ENCODE data around the gene ANKFN1. TPM values are rescaled to one million over a fixed set of nuclear protein-coding genes. Genes with fewer than 3 reads are reported as not detected.

The ANKFN1 gene
- total RNA-seq, 1 experiment from 2014 or later: 0.32 TPM

DNA sequence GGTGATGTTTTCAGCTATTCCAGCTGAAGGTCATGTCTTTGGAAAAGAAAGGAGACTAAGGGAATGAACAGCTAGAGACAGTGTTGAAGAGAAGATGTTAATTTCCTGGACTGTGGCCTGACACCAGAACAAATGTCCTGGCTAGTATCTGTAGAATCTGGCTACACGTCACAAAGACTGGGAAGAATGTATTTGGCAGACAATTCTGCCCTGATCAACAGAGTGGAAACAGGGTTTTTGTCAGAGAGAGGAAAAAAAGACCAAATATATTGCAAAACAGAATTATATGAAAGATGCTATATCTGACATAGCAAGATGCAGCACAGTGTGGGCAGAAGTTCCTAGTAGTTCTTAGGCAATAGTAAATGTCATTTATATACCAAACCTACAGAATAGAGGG lies 17.0 kb upstream of the ANKFN1 start:
- in situ Hi-C loops (cut with HindIII; ENCODE audit: low pct_unique_long_range_greater_than_20kb, low sequenced_read_pairs): no loop called here
- no peak for DNase-seq (ENCODE audit: low read depth, low spot score)

GRCh38 chr17:56141046-56141839 lies 12.0 kb upstream of the ANKFN1 start:
- DNase-seq (ENCODE audit: low read depth, low spot score): no peak
- in situ Hi-C loops (cut with HindIII; ENCODE audit: low pct_unique_long_range_greater_than_20kb, low sequenced_read_pairs): no loop called here

DNA sequence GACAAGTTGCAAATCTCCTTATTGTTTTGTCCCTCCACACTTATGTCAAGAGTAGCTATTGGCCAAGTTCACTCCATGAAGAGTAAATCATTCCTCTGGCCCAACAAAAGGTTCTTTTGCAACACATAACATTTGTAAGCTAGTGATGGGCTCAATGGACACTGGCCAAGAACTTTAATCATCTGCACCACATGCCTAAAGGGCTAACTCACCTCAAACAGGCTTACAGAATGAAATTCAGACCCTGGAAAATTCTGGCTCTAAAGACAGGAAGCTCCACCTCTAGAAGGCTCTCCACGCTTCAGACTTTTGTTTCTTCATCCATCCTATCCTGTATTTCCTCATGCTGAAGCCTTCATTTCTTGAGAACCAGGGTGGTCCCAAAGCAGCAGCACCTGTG lies 10.9 kb upstream of the ANKFN1 start:
- in situ Hi-C loops (cut with HindIII; ENCODE audit: low pct_unique_long_range_greater_than_20kb, low sequenced_read_pairs): no loop called here
- no peak for DNase-seq (ENCODE audit: low read depth, low spot score)

DNA sequence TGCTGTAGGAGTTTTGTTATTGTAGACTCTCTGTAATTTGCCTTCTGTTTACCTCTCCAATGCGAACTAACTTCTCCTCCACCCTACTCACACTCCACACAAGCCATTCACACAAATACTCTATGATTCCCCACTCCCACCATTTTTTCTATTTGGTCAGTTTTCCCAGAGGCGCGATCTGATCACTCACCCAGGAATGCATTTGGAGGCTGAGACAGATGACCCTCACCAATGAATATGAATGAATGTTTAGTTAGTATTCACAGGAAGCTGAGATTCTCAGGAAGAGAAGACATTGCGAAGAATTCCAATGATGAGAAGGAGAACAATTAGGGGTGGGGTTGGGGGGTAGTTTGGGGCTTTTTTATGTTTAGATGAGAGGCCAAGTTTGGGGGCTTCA lies 10.5 kb upstream of the ANKFN1 start:
- no peak for DNase-seq (ENCODE audit: low read depth, low spot score)
- in situ Hi-C loops (cut with HindIII; ENCODE audit: low pct_unique_long_range_greater_than_20kb, low sequenced_read_pairs): no loop called here

- DNase-seq (ENCODE audit: low read depth, low spot score): no peak
- in situ Hi-C loops (cut with HindIII; ENCODE audit: low pct_unique_long_range_greater_than_20kb, low sequenced_read_pairs): no loop called here
These were observed 9.1 kb upstream of the ANKFN1 start for GRCh38 chr17:56144223-56144622.

DNA sequence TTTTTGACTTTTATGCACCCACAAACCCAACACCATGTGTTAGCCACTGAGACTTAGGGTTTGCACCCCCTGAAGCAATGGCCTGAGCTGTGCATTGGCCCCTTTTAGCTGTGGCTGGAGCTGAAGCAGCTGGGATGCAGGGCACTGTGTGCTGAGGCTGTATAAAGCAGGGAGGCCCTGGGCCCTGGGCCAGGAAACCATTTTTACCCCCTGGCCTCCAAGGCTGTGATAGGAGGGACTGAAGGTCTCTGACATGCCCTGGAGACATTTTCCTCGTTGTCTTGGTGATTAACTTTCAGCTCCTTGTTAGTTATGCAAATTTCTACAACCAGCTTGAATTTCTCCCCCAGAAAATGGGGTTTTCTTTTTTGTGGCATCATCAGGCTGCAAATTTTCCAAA lies 6.7 kb upstream of the ANKFN1 start:
- in situ Hi-C loops (cut with HindIII; ENCODE audit: low pct_unique_long_range_greater_than_20kb, low sequenced_read_pairs): no loop called here
- no peak for DNase-seq (ENCODE audit: low read depth, low spot score)

DNA sequence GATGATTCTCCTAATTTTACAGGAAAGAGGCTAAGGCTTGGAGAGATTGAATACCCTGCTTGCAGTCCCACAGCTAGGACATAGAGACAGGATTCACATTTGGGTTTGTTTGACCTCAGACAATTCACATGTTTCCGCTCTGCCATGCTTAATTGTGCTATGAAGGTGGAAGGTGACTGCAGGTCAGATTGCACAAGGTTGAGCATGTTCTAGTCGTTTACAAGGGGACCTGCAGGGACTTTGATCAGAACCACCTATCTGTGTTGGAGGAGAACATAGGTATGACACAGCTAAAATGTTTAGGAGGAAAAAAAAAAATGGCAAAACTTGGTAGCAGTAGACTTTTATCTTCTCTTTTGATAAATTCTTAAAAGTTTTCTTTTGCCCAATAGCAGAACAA lies 4.9 kb upstream of the ANKFN1 start:
- in situ Hi-C loops (cut with HindIII; ENCODE audit: low pct_unique_long_range_greater_than_20kb, low sequenced_read_pairs): no loop called here

GRCh38 chr17:56149266-56150036 lies 3.8 kb upstream of the ANKFN1 start:
- in situ Hi-C loops (cut with HindIII; ENCODE audit: low pct_unique_long_range_greater_than_20kb, low sequenced_read_pairs): no loop called here
- no peak for DNase-seq (ENCODE audit: low read depth, low spot score)

More for the DNA sequence above, 4.9 kb upstream of the ANKFN1 start:
- no peak for DNase-seq (ENCODE audit: low read depth, low spot score)

DNA sequence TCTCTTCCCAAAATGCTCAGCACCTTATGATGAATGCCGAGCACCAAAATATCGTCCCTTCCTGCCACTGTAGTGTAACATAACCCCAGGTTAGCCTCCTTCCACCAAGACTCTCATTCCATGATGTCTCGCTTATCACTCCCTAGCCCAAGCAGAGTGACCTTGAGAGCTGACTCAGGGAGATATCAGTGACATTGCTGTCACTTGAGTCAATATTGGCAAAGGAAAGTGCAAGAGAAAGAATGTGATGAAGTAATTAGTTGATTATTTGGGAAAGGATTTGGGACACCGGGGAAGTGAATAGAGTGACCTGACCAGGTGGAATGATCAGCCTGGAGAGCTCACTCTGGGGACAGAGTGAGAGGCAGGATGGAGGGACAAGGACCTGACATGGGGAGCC lies 2.6 kb upstream of the ANKFN1 start:
- no peak for DNase-seq (ENCODE audit: low read depth, low spot score)
- in situ Hi-C loops (cut with HindIII; ENCODE audit: low pct_unique_long_range_greater_than_20kb, low sequenced_read_pairs): no loop called here

GRCh38 chr17:56157845-56158244 lies 4.6 kb downstream of the ANKFN1 start:
- in situ Hi-C loops (cut with HindIII; ENCODE audit: low pct_unique_long_range_greater_than_20kb, low sequenced_read_pairs): no loop called here

GRCh38 chr17:56158344-56158743 lies 5.1 kb downstream of the ANKFN1 start:
- no peak for DNase-seq (ENCODE audit: low read depth, low spot score)
- in situ Hi-C loops (cut with HindIII; ENCODE audit: low pct_unique_long_range_greater_than_20kb, low sequenced_read_pairs): no loop called here

More at GRCh38 chr17:56157845-56158244, 4.6 kb downstream of the ANKFN1 start:
- DNase-seq (ENCODE audit: low read depth, low spot score): no peak

GRCh38 chr17:56158915-56159825 lies 5.9 kb downstream of the ANKFN1 start:
- no peak for DNase-seq (ENCODE audit: low read depth, low spot score)
- in situ Hi-C loops (cut with HindIII; ENCODE audit: low pct_unique_long_range_greater_than_20kb, low sequenced_read_pairs): no loop called here

DNA sequence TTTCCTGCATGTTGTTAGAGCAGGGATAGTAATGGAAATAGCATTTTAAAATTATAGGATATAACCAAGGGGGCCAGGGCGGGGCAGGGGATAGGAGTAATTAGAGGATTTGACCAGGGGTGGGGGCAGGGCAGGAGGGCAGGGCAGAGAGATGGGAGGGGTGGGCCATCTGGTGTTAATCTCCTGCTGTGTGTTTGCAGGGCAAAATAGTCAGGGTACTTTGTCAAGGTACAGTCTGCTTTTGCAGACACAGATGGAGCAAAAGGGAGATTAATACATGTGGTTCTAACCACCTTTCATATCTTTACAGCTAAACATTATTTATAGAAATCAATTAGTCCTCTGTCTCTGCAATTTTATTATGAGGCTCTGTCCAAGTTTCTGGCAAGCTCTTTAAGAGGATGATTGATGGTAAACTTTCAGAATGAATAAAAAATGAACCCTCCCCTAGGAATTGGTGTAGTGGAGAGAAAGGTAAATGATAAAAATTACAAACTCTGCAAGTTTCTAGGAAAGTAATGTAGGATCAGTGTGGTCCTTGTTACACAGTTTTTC lies 6.6 kb downstream of the ANKFN1 start:
- no peak for DNase-seq (ENCODE audit: low read depth, low spot score)
- in situ Hi-C loops (cut with HindIII; ENCODE audit: low pct_unique_long_range_greater_than_20kb, low sequenced_read_pairs): no loop called here

DNA sequence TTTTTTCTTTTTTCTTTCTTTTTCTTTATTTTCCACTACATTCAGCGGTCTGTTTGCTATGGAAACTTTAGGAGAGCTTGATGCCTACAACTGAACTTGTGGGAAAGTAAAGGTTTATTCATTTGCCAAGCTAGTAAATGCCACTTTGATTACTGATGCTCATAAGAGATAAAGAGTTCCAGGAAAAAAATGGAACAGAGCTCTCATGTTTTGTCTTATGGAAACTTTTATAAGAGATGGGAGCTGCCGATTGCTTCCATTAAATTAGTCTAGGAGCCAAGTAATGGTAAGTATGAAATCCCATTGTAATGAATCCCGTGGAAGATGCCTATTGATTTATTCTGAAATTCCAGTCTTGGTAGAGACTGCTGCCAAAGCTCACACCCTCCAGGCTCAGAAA lies 7.1 kb downstream of the ANKFN1 start:
- DNase-seq (ENCODE audit: low read depth, low spot score): no peak
- in situ Hi-C loops (cut with HindIII; ENCODE audit: low pct_unique_long_range_greater_than_20kb, low sequenced_read_pairs): no loop called here

DNA sequence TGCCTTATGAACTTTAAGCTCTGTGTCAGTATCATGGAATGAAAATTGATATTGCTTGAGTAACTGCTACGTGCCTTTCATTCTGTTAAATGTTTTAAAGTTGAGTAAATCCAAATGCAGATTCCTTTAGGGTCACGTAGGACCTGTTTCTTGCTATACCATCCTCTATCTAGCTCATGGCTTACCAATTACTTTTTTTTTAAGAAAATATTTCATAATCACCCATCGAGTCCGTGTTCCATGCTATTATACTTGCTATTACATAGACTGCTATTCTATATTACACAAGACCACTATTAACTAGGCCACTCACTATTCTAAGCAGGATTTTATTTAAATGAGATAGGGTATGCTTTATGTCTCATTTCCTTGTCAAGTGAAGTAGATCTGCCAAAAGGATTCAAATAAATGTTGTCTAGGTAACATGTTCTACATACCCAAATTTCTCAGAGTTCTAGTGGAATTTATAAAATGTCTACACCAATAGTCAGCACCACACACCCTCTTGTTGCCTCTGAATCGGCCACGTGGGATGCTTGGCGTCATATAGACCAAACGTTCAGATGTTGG lies 11.9 kb downstream of the ANKFN1 start:
- DNase-seq (ENCODE audit: low read depth, low spot score): no peak
- in situ Hi-C loops (cut with HindIII; ENCODE audit: low pct_unique_long_range_greater_than_20kb, low sequenced_read_pairs): no loop called here

DNA sequence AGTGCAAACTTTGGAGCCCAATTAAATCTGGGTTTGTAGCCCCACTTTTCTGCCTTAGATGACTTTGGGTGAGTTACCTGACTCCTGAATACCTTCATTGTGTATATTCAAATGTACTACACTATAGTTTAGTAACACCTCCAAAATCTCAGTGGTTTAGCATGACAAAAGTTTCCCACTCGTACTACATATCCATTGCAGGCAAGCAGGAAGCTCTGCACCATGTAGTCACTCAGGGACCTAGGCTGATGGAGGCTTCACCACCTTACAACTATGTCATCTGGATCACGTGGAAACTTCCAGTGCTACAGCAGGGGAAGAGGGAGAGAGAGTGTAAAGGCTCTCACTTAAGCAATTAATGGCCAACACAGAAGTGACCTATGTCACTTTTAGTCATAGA lies 14.2 kb downstream of the ANKFN1 start:
- in situ Hi-C loops (cut with HindIII; ENCODE audit: low pct_unique_long_range_greater_than_20kb, low sequenced_read_pairs): no loop called here

DNA sequence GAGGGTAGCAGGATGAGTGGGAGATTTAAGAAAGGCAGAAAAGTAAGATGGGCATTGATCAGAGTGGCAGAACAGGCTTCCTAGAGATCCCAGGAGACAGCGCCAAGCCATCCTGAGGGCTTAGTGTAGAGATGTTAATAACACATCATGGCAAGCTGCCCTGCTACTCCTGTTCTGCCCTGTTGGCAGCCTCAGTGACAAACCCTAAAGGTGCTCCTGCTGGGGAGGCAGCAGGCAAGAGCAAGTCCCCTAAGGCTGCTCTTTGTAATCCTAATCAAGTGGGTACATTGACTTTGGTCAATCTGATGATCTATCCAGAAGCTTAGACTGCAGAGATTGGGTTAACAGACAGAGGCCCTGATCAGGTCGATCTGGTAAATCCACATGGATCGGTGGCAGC lies 16.3 kb downstream of the ANKFN1 start:
- in situ Hi-C loops (cut with HindIII; ENCODE audit: low pct_unique_long_range_greater_than_20kb, low sequenced_read_pairs): no loop called here
- DNase-seq (ENCODE audit: low read depth, low spot score): no peak

More for the DNA sequence above, 14.2 kb downstream of the ANKFN1 start:
- no peak for DNase-seq (ENCODE audit: low read depth, low spot score)
